HG02943 (cell line): Measurements from ENCODE around the gene HDC.

ENCODE experiments used
- ATAC-seq: cut with Tn5 transposase; IDR thresholded peaks from one replicate; pipeline ENCODE4 v1.9.1; 2021; ENCODE audit warnings: mild to moderate bottlenecking, low read depth, moderate library complexity; ENCODE audit not compliant: unreplicated experiment

HDC gene, protein sequence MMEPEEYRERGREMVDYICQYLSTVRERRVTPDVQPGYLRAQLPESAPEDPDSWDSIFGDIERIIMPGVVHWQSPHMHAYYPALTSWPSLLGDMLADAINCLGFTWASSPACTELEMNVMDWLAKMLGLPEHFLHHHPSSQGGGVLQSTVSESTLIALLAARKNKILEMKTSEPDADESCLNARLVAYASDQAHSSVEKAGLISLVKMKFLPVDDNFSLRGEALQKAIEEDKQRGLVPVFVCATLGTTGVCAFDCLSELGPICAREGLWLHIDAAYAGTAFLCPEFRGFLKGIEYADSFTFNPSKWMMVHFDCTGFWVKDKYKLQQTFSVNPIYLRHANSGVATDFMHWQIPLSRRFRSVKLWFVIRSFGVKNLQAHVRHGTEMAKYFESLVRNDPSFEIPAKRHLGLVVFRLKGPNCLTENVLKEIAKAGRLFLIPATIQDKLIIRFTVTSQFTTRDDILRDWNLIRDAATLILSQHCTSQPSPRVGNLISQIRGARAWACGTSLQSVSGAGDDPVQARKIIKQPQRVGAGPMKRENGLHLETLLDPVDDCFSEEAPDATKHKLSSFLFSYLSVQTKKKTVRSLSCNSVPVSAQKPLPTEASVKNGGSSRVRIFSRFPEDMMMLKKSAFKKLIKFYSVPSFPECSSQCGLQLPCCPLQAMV

DNA sequence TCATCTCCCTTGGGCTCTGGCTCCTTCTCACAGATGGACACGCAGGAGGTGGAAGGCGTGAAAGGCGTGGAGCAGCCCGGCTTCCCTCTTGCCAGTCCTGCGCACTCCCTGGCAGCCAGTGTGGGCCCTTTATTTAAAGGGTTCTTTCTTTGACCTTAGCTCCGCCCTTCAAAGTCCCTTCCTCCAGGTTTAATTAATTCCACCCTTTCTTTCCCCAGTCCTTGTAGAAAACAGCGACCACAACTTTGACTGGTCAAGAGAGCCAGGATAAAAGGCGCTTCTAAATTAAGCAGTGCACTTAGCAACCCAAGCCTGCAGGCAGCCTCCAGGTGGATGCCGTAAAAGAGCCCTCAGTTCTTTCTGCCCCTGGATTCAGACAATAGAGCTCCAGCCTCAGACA lies at the start of gene HDC:
TSS of gene HDC (minus strand) at position 107 of the 400 bp plus-strand sequence. CDS start at position 4, 103 bp downstream.
- ATAC-seq: no peak

DNA sequence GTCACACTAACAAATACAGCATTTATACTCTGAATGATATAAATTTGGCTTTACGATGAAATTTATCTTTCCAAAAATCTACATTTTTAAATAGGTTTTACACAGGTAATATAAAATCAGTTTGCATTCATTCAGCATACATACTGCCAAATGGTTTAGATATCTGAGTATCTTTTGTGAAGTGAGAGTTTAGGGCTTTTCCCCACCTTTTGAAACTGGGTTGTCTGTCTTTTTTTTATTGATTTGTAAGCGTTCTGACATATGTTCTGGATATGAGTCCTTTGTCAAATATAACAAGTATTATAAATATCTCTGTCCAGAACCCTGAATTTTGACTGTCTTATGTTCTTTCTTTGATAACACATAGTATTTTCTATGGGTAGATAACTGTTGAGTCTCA lies 47.1 kb upstream of the HDC start:
- ATAC-seq: no peak

DNA sequence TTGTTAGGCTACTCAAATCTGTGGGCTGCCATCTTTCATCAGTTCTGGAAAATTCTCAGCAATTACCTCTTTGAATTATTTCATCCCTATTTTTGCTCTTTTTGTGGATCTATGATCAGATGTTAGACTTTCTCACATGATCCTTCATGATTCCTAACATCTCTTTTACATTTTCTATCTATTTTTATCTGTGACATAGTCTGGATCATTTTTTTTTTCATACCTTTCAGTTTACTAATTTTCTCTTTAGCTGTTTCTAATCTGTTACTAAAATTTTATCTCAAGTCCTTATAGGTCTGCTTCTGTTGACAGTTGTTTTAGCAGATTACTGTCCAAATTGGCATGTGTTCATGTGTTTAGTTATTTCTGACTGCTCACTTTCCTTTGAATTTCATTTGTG lies 42.3 kb upstream of the HDC start:
- ATAC-seq: no peak

DNA sequence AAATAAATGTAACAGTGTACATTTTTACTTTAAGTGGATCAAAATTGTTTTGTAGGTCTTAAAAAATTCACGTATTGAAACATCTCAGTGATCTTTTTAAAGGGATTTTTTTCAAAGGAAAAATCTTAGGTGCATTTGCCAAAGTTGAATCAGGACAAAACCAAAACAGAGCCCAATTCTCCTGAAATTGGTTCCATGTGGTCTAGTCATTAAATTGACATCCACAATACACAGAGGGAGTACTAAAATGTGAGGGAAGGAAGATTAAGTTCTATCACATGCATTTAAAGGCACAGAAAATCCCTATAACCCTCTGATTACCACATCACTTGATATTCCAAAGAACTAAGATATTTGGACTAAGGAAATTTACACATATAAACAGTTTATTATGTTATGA lies 39.3 kb upstream of the HDC start:
- ATAC-seq: no peak

DNA sequence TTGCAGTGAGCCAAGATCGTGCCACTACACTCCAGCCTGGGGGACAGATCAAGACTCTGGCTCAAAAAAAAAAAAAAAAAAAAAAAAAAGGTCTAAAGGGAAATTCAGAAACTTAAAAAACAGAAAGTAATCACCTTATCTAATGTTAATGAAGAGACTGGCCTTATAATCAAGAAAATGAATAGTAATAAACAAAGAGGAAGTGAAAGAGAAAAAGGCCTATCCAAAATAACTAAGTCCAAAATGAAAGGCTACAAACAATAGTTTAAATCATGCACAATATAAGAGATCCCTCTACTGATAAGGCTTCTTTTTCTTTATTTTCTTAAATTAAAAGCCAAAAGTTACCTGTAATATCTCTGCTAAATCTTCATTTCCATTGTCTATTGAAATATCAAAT lies 37.1 kb upstream of the HDC start:
- ATAC-seq: no peak

DNA sequence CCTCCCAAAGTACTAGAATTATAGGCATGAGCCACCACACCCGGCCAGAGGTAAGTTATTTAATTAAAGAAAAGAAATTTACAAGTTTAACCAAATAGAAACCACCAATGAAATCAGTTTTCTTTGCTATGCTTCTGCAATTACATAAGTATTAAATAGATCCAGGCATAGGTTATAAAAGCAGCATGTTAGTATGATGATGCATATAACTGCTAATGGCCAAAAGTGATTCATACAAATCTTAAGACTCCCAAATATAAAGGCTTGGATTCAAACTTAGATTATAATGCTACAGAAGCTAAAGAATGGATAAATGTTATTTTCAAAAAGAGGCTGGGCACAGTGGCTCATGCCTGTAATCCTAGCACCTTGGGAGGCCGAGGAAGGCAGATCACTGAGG lies 32.8 kb upstream of the HDC start:
- ATAC-seq: no peak

DNA sequence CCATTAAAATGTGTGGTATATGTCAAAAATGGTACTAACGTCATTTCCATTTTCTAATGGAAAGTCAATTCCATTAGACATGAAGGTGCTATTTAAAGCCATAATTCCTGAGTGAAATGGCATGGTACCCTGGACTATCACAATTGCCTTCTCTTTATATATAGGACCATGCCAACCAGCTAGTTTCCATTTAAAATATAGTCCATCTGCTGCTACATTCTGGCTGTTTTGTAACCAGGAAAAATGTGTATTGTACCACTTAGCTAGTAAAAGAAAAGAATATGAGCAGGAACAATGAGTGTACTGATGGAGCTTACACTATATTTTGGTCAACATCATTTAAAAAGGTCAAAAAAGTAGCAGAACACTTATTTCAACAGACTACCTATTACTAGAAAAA lies 30.4 kb upstream of the HDC start:
- no peak for ATAC-seq

DNA sequence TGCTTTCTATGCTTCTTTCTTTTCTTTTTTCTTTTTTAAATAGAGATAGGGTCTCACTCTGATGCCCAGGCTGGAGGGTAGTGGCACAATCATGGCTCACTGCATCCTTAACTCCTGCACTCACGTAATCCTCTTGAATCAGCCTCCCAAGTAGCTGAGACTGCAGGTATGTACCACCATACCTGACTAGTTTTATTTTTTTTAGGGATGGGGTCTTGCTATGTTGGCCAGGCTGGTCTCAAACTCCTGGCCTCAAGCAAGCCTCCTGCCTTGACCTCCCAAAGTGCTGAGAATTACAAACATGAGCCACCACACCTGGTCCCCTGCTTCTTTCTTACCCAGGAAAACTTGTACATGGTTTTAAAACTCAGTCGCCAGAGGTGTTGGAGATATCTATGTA lies 24.2 kb upstream of the HDC start:
- ATAC-seq: no peak

DNA sequence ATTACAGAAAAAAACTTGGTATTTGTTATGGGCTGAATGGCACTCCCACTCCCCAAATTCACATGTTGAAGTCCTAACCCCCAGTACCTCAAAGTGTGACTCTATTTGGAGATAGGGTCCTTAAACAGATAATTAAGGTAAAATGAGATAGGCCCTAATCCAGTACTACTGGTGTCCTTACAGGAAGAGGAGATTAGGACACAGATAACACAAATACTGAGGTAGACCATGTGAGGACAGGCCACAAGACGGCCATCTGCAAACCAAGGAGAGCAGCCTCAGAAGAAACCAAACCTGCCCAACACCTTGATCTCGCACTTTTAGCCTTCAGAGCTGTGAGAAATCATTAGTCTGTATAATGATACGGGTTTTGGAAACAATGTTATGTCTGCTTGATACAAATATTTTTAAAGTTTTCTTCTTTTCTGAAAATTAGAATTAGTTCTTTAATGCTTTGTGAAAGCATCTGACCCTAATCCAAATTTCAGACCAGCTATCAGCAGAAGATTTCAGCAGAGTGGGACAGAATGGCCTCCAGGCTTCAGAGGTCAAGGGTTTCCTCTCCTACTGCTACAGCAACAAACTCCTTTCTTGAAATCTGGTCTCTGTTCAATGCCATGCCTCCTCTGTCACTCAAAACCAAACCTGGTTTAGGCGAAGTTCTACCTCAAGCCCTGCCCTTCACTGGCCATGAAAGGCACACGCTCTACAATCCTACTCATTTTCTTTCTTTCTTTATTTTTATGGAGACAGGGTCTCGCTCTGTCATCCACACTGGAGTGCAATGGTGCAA lies 22.0 kb upstream of the HDC start:
- no peak for ATAC-seq

DNA sequence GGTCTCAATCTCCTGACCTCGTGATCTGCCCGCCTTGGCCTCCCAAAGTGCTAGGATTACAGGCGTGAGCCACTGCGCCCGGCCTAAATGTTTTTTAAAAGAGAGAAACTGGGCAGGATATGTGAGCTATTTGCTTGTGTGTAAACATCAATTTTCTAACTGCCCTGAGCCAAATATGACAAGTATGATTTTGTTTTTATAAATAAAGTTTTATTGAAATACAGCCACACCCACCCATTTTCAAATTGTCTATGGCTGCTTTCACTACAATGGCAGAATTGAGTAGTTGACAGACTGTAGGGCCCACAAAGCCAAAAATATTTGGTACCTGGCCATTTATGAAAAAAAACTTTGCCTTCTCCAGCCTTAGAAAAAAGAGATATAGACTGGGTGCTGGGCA lies 15.9 kb upstream of the HDC start:
- ATAC-seq: no peak

DNA sequence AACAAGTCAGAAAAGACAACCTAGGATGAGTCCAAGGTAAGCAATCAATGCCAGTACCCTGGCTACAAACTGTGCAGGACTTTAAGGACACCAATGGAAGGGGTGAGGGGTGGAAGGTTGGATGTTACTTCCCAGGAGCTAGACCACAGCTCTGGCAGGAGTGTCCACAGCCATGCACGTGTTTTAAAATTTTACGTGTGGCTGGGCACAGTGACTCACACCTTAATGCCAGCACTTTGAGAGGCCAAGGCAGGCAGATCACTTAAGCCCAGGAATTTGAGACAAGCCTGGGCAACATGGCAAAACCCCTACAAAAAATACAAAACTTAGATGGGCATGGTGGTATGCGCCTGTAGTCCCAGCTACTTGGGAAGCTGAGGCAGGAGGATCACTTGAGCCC lies 14.7 kb upstream of the HDC start:
- no peak for ATAC-seq

DNA sequence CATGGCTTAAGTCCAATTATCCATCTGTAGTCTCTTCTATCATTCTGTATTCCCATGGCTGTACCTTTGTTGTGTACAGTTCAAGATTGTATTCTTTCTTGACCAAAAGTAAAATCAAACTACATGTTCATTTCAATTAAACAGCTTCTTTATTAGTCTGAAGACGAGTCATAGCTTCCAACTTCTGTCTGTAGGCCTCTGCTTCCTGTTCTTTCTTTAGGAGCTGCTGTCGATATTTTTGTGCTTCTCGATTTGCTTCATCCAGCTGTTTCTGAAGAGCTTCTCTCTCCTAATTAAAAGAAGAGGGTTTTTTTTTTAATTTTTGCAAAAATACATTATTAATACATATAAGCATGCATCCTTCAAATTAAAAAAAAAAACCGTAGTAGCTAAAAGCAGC lies 13.0 kb upstream of the HDC start:
- no peak for ATAC-seq

DNA sequence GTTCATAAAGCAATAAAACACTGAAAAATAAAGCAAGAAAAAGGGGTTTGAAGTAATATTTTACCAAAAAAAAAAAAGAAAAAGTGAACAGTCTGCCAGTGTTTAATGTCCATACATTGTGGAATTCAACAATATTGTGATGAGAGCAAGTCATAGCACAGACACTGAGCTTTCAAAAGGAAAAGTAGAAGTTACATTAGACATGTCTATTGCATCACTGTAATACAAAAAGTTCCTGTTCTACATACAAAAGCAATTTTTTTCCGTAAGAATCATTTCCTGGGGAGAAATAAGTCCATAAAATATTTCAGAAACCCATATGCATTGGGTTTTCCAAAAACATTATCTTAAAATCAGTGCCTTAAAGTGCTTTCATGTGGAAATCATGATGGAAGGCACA lies 11.8 kb upstream of the HDC start:
- no peak for ATAC-seq

DNA sequence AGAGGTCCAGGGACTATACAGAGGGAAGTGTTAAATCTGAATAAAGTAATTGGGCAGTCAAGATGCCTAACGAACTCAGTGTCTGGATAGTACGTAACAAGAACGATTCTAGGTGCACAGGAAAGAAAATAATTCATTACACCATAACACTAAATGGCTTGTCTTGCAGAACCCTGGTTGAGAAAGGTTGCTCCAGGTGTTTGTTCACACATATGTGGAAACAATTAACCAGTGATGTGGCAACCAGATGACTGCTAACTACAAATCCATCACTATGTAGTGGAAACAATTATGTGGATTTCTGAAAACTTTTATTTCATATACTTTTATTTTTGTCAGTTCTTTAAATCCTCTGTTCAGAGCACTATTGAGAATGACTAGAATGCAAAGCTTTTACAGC lies 10.4 kb upstream of the HDC start:
- no peak for ATAC-seq

DNA sequence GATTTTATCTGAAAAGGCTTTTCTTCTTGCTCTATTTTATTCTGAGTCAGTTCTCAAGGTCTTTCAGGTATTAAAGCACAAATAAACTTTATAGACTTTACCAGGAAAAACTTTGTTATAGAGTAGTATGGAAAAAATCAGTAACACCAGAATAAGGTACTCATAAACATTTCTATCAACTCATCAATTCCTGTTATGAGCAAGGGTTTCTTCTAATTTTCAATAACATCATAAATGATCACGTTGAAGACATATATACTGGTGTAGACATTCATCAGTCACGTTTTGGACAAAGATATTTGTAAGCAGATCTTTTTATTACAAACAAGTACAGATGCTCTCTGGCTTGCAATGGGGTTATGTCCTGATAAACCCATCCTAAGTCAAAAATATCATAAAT lies 9.6 kb upstream of the HDC start:
- ATAC-seq: no peak

DNA sequence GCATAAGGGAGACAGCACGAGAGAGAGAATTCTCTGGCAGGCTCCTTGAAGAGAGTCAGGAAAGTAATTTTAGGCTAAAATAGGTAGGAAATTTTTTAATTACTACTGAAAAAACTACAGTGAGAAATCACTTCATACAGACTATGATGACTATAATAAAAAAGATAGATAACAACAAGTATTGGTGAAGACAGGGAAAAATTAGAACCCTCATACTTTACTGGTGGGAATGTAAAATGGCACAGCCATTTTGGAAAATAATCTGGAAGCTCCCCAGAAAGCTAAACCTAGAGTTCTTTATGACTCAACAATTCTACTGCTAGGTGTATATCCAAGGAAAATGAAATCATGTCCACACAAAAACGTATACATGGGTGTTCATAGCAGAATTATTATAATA lies 2.1 kb upstream of the HDC start:
- ATAC-seq: no peak

DNA sequence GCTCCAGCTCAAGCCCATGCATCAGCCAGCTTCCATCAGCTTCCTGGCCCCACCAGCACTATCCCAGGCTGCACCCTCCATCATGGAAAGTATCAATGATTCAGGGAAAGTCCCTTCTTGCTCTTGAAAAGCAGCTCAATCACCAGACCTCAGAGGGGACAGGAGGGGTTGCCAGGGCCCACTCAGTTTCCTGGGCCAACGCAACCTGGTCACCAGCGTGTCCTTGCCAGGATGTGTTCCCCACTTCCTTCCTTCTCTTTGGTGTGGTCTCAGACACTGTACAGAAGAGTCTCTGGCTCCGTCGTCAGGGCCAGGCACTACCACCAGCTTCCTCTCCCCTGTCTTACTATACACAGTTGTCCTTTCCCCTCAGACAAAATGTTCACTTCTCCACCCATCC lies 3.0 kb downstream of the HDC start:
- no peak for ATAC-seq

DNA sequence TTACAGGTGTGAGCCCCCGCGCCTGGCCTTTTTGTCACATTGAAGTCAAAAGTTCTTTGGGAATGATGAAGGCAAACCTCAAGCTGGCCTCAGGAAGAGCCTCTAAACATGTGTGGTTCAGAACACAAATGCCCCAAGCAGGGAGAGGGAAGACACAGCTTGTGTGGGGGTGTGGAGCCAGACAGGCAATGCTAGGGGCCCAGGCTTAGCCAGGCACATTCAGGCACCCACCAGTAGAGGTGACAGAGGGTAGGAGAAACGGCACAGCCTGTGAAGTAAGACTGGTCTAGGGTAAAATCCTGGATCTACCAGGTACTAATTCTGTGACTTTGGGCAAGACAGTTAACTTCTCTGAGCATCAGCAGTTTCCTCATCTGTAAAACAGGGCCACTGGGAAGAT lies 3.5 kb downstream of the HDC start:
- ATAC-seq: no peak

DNA sequence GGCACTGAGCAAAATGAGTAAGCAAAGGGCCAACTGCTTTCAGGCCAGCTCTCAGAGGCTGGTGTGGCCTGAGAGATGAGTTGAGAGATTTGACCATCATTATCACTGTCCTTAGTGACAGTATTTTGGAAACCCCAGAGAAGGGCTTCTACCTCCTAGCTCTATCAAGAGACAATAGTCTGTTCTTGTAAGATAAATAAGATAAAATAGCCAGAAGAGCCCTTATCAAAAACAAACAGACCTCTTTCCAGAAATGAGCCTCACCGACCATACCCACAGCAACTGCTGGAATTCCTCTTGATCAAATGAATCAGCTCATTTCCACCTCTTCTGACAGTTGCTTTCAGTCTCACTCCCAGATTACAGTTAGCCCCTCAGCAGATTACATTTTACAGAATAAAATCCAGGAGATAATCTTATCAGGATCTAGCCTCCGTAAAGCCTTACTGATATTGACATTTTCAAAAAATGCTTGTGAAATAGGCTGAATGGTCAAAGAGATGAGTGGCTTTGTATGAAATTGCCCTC lies 4.5 kb downstream of the HDC start:
- ATAC-seq: no peak

DNA sequence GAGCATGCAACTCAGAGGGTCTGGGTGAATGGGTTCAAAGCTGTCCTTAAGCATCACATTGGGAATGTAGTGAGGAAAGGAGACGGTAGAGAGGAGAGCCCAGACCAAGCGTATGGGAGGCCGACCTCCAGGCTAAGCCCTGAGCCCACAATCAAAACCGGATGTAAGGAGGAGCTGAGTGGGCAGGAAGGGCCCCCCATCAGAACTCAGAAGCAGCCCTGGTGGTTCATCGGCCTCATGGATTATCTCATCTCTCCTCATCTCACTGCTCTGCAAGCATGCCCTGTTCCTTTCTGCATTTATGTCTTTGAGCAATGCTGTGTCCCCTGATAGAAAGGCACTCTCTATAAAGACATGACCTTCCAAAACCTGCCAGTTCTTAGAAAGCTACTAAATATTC lies 6.2 kb downstream of the HDC start:
- ATAC-seq: no peak

DNA sequence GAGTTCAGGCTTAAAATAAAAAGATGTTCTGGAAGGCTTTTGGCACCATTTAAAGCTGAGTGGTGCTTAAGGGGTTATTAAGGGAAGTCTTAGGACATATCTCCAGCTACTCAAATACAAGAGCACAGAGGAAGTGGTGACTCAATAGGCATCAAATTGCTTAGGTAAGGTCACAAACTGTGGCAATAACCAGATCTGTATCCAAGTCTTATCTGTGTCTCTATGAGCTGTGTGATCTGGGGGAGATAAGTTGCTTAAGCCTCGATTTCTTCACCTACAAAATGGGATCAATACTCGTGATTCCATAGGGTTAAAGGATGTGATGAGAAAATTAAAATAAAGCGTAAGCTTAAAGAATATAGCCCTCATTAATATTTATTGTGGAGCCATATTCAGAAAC lies 7.6 kb downstream of the HDC start:
- no peak for ATAC-seq
